Mesangial cell (primary cell): ENCODE results near the gene CPB2. TPM values are rescaled to one million over a fixed set of nuclear protein-coding genes. Genes with fewer than 3 reads are reported as not detected.

ENCODE experiments used
- total RNA-seq: library from RNA; depleted of rRNA; stranded (reverse); fragments of >200 nt; gene quantifications from 2 replicates; pipeline ENCODE4 v1.2.3, GENCODE V29; 2015

The CPB2 gene
- total RNA-seq, result not detected in 2 replicates

GRCh38 chr13:46104868-46105267 lies at the start of gene CPB2:
CPB2 (minus strand) TSS chr13:46105033; CDS start chr13:46105009, 24 bp downstream.

GRCh38 chr13:46052319-46053161 lies 52.3 kb downstream of the CPB2 start, which contains the start of gene ZC3H13:
ZC3H13 (minus strand) TSS chr13:46052746; CDS start chr13:46045507, 7,239 bp downstream.

Other genes with a start within 250 kb of the CPB2 start
- 6.8 and 7.3 TPM in 2 replicates for gene ZC3H13, start 52.3 kb downstream of the CPB2 start, total RNA-seq
- gene LCP1, start 77.1 kb upstream of the CPB2 start, total RNA-seq, result 1.0 and 3.6 TPM in 2 replicates
- gene LRRC63, start 106.9 kb upstream of the CPB2 start, total RNA-seq, result not detected in 2 replicates